Testis (tissue), 3 donors: ENCODE measurements around the gene TRPM3. TPM values are rescaled to one million over a fixed set of nuclear protein-coding genes. Genes with fewer than 3 reads are reported as not detected.

ENCODE experiments used
- DNase-seq: peaks from one replicate; pipeline ENCODE4 v3.0.0-alpha.2; 2019
- H3K27ac ChIP-seq, 2 donors: fragments of 200-600 bp; sonication (generic); one replicate each; pipeline ENCODE4 v1.5.1; 2019
- H3K27me3 ChIP-seq: fragments of 200-600 bp; sonication (generic); one replicate; pipeline ENCODE4 v1.5.1; 2019
- H3K36me3 ChIP-seq: fragments of 200-600 bp; sonication (generic); one replicate; pipeline ENCODE4 v1.5.1; 2017; ENCODE audit warnings: low read depth; ENCODE audit errors: missing control alignments
- H3K4me1 ChIP-seq: fragments of 200-600 bp; sonication (generic); one replicate; pipeline ENCODE4 v1.5.1; 2019
- H3K4me3 ChIP-seq, 2 donors: fragments of 200-600 bp; sonication (generic); one replicate each; pipeline ENCODE4 v1.5.1; 2017 to 2019
- H3K9me3 ChIP-seq: fragments of 200-600 bp; sonication (generic); one replicate; pipeline ENCODE4 v1.5.1; 2017
- POLR2A ChIP-seq: fragments of 450-650 bp; IDR thresholded peaks from one replicate; pipeline ENCODE4 v1.6.1; 2017; ENCODE audit warnings: antibody characterized with exemption, mild to moderate bottlenecking, moderate library complexity
- WGBS, 2 donors: methylation state at CpG; one replicate each; pipeline ENCODE4 v1.1.5; 2018; 5-methylcytosine and 5-hydroxymethylcytosine counted together
- intact Hi-C: fragments of 100-400 bp; cut with DNase I; formaldehyde crosslinking; loops from one replicate; pipeline ENCODE4 v1.15.1; 2023; ENCODE audit warnings: low total_unique reads
- polyA plus RNA-seq: library from polyadenylated mRNA; stranded (reverse); fragments of 350-450 nt; fragmentation: Illumina TruSeq; extraction: RNeasy Lipid Tissue Mini Kit (QIAGEN cat#74804); gene quantifications from one replicate; pipeline ENCODE4 v1.2.3, GENCODE V29; 2014; ENCODE audit warnings: low read depth, low replicate concordance; ENCODE audit not compliant: insufficient read depth
- total RNA-seq, 2 donors: library from RNA; depleted of rRNA; stranded (reverse); fragments of >200 nt; gene quantifications; one replicate each; pipeline ENCODE4 v1.2.3, GENCODE V29; 2016
- TF ChIP-seq, protein P1 (sequence below), 3 experiments: fragments of 450-650 bp in 2 of 3; fragments of 200-600 bp in 1 of 3; sonication (generic) in 1 of 3; IDR thresholded peaks; one replicate each; pipeline ENCODE4 v1.5.1; 2016 to 2019; ENCODE audit warnings: antibody characterized with exemption in 3 of 3, mild to moderate bottlenecking in 2 of 3, moderate library complexity in 1 of 3

TRPM3 gene
- total and polyA plus RNA-seq, 3 donors from 2014 or later: 4.1 to 54.3 (median 43.9) TPM

DNA sequence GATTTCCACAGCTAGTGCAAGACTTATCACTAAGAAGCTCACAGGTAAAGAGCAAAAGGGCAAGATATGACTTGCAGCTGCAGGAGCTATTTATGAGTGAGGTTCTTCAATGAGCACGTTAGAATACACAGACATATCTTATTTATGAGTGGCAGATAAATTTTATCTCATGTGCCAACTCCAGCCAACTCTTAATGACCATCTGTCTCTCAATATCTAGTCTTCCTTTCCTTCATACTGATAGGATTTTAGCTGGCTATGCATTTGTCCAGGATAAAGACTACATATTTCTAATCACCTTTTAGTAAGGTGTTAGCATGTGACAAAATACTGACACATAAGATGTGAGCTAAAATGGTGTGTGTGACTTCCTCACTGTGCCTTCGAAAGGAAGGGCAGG, 304.5 kb downstream of the TRPM3 start:
- Histone ChIP-seq H3K36me3 (no peaks in the 10 kb centered on the region), H3K4me1 (peaks cover 8% of the 10 kb centered on the region), H3K4me3 (no peak overlapping the region), H3K9me3 (no peaks in the 10 kb centered on the region), H3K27ac (peak overlapping the region in 1 of 2 donors; percentile 28), H3K27me3 (no peaks in the 10 kb centered on the region)
- DNase-seq: no peak
- WGBS, 2 donors: 57 to 65% methylated on average over 2 of the region's 2 CpGs
- TF ChIP-seq, protein P1, sequence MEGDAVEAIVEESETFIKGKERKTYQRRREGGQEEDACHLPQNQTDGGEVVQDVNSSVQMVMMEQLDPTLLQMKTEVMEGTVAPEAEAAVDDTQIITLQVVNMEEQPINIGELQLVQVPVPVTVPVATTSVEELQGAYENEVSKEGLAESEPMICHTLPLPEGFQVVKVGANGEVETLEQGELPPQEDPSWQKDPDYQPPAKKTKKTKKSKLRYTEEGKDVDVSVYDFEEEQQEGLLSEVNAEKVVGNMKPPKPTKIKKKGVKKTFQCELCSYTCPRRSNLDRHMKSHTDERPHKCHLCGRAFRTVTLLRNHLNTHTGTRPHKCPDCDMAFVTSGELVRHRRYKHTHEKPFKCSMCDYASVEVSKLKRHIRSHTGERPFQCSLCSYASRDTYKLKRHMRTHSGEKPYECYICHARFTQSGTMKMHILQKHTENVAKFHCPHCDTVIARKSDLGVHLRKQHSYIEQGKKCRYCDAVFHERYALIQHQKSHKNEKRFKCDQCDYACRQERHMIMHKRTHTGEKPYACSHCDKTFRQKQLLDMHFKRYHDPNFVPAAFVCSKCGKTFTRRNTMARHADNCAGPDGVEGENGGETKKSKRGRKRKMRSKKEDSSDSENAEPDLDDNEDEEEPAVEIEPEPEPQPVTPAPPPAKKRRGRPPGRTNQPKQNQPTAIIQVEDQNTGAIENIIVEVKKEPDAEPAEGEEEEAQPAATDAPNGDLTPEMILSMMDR (IDR thresholded peaks at IDR 0.05): no peak
- no peak for TF ChIP-seq POLR2A
- intact Hi-C loops: no loop called here

DNA sequence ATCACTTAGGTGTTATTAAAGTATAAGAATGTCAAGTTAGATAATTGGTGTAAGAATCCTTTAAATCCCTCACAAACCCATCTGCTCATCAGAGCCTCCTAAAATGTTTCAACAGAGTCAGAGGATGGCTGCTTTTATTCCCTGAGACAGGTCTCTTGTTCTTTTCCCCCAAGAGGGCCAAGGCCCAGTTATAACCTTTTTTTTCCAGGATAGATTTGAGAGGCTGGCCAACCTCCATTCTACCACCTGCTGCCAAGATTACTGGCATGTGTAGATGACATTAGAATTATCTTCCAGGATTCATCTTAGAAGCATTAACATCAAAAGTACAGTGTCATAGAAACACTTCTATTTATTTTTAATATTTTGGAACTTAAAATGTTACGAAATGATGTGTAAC, 305.1 kb downstream of the TRPM3 start:
- Histone ChIP-seq H3K27me3 (no peaks in the 10 kb centered on the region), H3K9me3 (no peaks in the 10 kb centered on the region), H3K4me1 (peaks cover 8% of the 10 kb centered on the region), H3K36me3 (no peaks in the 10 kb centered on the region), H3K27ac (peak overlapping the region; percentile 25 to 28), H3K4me3 (no peak overlapping the region)
- no peak for DNase-seq
- no peak for TF ChIP-seq POLR2A
- TF ChIP-seq, protein P1 (IDR thresholded peaks at IDR 0.05): no peak
- intact Hi-C loops: no loop called here
- 83 to 88% methylated on average over 1 of the region's 1 CpG for WGBS, 2 donors

DNA sequence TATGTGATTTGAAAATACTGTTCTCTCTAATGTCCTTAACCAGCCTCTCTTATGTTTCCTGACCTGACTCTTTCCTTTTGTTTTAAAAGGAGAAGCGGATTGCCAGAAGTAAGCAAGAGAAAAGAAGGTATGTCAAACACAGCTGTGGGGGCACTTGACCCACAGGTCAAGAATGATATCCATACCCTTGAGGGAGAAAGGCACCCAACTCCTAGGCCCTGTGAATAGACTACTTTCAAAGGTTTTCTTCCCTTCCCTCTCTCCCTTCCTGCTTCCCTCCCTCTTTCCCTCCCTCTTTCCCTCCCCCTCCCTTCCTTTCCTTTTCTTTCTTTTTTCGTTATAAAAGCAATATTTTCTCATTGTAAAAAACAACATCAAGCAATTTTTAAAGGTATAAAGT, 306.8 kb downstream of the TRPM3 start:
- peaks cover 8% of the 10 kb centered on the region for H3K4me1 ChIP-seq
- 85 to 88% methylated on average over 2 of the region's 2 CpGs for WGBS, 2 donors
- TF ChIP-seq, protein P1 (IDR thresholded peaks at IDR 0.05): no peak
- no peak for TF ChIP-seq POLR2A
- H3K9me3 ChIP-seq: no peaks in the 10 kb centered on the region
- intact Hi-C loops: no loop called here
- DNase-seq: no peak
- no peak overlapping the region for H3K4me3 ChIP-seq
- H3K27me3 ChIP-seq: no peaks in the 10 kb centered on the region
- no peaks in the 10 kb centered on the region for H3K36me3 ChIP-seq
- H3K27ac ChIP-seq: no peak overlapping the region

DNA sequence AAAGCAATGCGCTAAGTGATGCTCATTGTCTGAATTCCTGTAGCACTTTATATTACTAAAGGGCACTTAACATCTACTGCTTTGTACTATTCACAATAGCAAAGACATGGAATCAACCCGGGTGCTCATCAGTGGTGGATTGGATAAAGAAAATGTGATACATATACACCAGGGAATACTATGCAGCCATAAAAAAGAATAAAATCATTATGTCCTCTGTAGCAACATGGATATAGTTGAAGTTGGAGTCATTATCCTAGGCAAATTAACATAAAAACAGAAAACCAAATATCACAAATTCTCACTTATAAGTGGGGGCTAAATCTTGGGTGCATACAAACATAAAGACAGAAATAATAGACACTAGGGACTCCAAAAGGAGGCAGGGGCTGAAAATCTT, 308.3 kb downstream of the TRPM3 start:
- 91 to 95% methylated on average over 2 of the region's 2 CpGs for WGBS, 2 donors
- H3K9me3 ChIP-seq: no peaks in the 10 kb centered on the region
- intact Hi-C loops: no loop called here
- no peak overlapping the region for H3K27ac ChIP-seq
- H3K4me3 ChIP-seq: no peak overlapping the region
- no peaks in the 10 kb centered on the region for H3K27me3 ChIP-seq
- no peak for DNase-seq
- TF ChIP-seq, protein P1 (IDR thresholded peaks at IDR 0.05): no peak
- TF ChIP-seq POLR2A: no peak
- H3K36me3 ChIP-seq: no peaks in the 10 kb centered on the region
- peaks cover 8% of the 10 kb centered on the region for H3K4me1 ChIP-seq

DNA sequence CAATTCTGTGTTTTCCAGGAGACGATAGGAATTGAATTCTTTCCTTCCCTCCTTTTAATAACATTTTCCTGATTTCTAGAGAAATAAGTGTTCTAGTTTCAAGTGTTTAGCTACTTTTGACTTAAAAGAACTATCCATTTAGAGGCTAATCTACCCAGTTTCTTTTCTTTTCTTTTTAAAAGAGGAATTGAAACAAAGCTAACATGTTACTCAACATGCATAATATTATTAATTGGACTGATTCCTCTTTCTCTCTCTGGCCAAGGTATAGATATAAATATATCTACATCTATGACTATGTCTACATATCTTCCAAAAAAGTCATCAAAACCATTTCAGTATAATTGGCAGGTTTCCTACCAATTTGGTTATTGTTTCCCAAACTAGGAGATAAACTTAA, 309.8 kb downstream of the TRPM3 start:
- no peak overlapping the region for H3K27ac ChIP-seq
- no peaks in the 10 kb centered on the region for H3K36me3 ChIP-seq
- no peaks in the 10 kb centered on the region for H3K27me3 ChIP-seq
- H3K4me3 ChIP-seq: no peak overlapping the region
- WGBS, 2 donors: 0 to 67% methylated on average over 1 of the region's 1 CpG
- TF ChIP-seq, protein P1 (IDR thresholded peaks at IDR 0.05): no peak
- TF ChIP-seq POLR2A: no peak
- intact Hi-C loops: no loop called here
- H3K9me3 ChIP-seq: no peaks in the 10 kb centered on the region
- DNase-seq: no peak
- H3K4me1 ChIP-seq: peaks cover 7% of the 10 kb centered on the region
